ENCODE data around the gene FXR1.

Gene FXR1

GRCh38 chr3:180882115-180882514 lies 30.4 kb upstream of the FXR1 start:
- Histone ChIP-seq H3K27me3 (no peaks in the 10 kb centered on the region), H3K4me3 (ENCODE audit: low read depth, low read length) (no peak overlapping the region), H3K9me3 (no peaks in the 10 kb centered on the region; the same call in 1 of the 2 replicates), H3K36me3 (no peaks in the 10 kb centered on the region), H3K4me1 (peaks cover 4% of the 10 kb centered on the region; the same call in 1 of the 2 replicates)
- no peak for TF ChIP-seq CTCF (IDR thresholded peaks at IDR 0.05; ENCODE audit: low read depth, low read length)
- no peak for DNase-seq

- Histone ChIP-seq H3K9me3 (no peaks in the 10 kb centered on the region; the same call in 1 of the 2 replicates), H3K27me3 (no peaks in the 10 kb centered on the region), H3K4me3 (ENCODE audit: low read depth, low read length) (no peak overlapping the region), H3K36me3 (no peaks in the 10 kb centered on the region), H3K4me1 (no peaks in the 10 kb centered on the region)
- DNase-seq = no peak
- TF ChIP-seq CTCF (IDR thresholded peaks at IDR 0.05; ENCODE audit: low read depth, low read length) = no peak
Measured at GRCh38 chr3:180888992-180889560, 23.4 kb upstream of the FXR1 start.

- DNase-seq = no peak
- Histone ChIP-seq H3K36me3 (no peaks in the 10 kb centered on the region), H3K4me1 (no peaks in the 10 kb centered on the region), H3K4me3 (ENCODE audit: low read depth, low read length) (no peak overlapping the region), H3K9me3 (no peaks in the 10 kb centered on the region), H3K27me3 (no peaks in the 10 kb centered on the region)
- no peak for TF ChIP-seq CTCF (IDR thresholded peaks at IDR 0.05; ENCODE audit: low read depth, low read length)
Measured at GRCh38 chr3:180898572-180898971, 13.9 kb upstream of the FXR1 start.

GRCh38 chr3:180909369-180910127 lies 2.9 kb upstream of the FXR1 start:
- no peak for DNase-seq
- no peak overlapping the region for H3K4me3 ChIP-seq (ENCODE audit: low read depth, low read length)
- H3K4me1 ChIP-seq = no peaks in the 10 kb centered on the region
- H3K9me3 ChIP-seq = no peaks in the 10 kb centered on the region
- H3K36me3 ChIP-seq = peaks cover under 1% of the 10 kb centered on the region; the same call in 1 of the 2 replicates
- TF ChIP-seq CTCF (IDR thresholded peaks at IDR 0.05; ENCODE audit: low read depth, low read length) = no peak
- no peaks in the 10 kb centered on the region; the same call in 1 of the 2 replicates for H3K27me3 ChIP-seq

- H3K4me1 ChIP-seq = 0 out of 2 replicates have a peak, but pooled peaks cover 3% of the 10 kb centered on the region
- no peak overlapping the region for H3K4me3 ChIP-seq (ENCODE audit: low read depth, low read length)
- no peak for TF ChIP-seq CTCF (IDR thresholded peaks at IDR 0.05; ENCODE audit: low read depth, low read length)
- DNase-seq = no peak
- no peaks in the 10 kb centered on the region for H3K9me3 ChIP-seq
- no peaks in the 10 kb centered on the region; the same call in 1 of the 2 replicates for H3K27me3 ChIP-seq
- peaks cover 10% of the 10 kb centered on the region for H3K36me3 ChIP-seq
Measured at GRCh38 chr3:180910823-180911222, 1.6 kb upstream of the FXR1 start.

- Histone ChIP-seq H3K9me3 (no peaks in the 10 kb centered on the region), H3K36me3 (peaks cover 18% of the 10 kb centered on the region), H3K27me3 (no peaks in the 10 kb centered on the region; the same call in 1 of the 2 replicates), H3K4me3 (ENCODE audit: low read depth, low read length) (peak overlapping the region; percentile 96), H3K4me1 (0 out of 2 replicates have a peak, but pooled peaks cover 3% of the 10 kb centered on the region)
- DNase-seq = no peak
- TF ChIP-seq CTCF (IDR thresholded peaks at IDR 0.05; ENCODE audit: low read depth, low read length) = no peak
Measured at GRCh38 chr3:180911876-180912303, 580 bp upstream of the FXR1 start.
